Measurements from ENCODE around the gene MYO10.
"Not testable (repeated sequence)": the region's sequence is repeated elsewhere in the genome, so short reads cannot be mapped to it uniquely, and the experiment has no call there.

The MYO10 gene

DNA sequence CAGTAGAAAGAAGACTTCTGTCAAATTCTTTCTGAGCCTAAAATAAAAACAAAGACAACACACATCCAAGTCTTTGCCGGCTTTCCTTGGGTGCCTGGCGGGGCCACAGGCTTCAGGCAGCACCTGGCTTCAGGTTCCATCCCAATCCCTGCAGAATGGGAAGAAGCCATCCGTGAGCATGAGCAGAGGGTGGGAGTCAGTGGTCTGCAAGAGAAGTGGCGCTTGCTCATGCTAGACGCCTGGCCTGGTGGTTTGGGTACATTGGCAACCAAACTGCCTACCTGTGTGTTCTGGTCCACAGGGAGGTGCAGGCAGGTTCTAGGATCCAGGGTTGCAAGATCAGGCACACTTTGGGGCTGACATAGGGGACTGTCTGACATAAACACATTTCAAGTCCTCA lies 271.7 kb downstream of the MYO10 start:
- Mint-ChIP-seq H3K36me3 (no peaks in the 10 kb centered on the region), H3K4me1 (no peaks in the 10 kb centered on the region), H3K27ac (no peak overlapping the region), H3K4me3 (no peak overlapping the region), H3K27me3 (peaks cover 1% of the 10 kb centered on the region), H3K9me3 (no peaks in the 10 kb centered on the region)
- ATAC-seq (ENCODE audit: low read depth) (no peak), DNase-seq (ENCODE audit: low spot score in 2 of 2) (no peak)

DNA sequence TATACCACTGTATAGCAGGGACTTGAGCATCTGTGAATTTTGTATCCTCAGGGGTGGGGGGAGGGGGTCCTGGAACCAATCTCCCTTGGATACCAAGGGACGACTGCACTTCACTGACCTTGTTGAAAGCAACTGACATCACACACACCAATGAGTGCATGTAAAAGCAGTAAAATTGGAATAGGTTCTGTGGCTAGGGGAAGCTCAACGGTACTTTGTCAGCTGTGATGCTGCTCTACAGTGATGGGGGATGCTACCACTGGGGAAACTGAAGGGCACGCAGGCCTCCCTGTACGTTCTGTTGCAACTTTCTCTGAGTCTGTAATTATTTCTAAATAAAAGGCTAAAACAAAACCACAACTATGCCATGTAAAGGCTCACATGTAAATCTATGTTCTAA lies 272.2 kb downstream of the MYO10 start:
- peaks cover 1% of the 10 kb centered on the region for H3K27me3 Mint-ChIP-seq
- no peaks in the 10 kb centered on the region for H3K4me1 Mint-ChIP-seq
- H3K36me3 Mint-ChIP-seq = no peaks in the 10 kb centered on the region
- DNase-seq (ENCODE audit: low spot score in 2 of 2) (no peak), ATAC-seq (ENCODE audit: low read depth) (no peak)
- no peak overlapping the region for H3K27ac Mint-ChIP-seq
- H3K9me3 Mint-ChIP-seq = no peaks in the 10 kb centered on the region
- no peak overlapping the region for H3K4me3 Mint-ChIP-seq

DNA sequence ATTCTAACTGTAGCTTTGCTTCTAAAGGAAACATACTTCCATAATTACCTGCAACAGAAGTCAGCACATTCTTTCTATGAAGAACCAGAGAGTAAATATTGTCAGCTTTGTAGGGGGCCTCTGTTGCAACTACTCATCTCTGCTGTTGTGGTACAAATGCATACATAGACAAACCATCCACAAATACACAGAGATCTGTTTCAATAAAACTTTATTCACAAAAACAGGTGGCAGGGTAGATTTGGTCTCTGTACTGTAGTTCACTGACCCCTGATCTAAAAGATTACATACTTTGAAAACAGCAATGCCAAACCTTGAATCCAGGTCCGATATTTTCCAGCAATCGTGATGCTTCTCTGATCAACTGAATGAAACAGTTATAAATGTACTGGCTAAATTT lies 274.4 kb downstream of the MYO10 start:
- Mint-ChIP-seq H3K36me3 (no peaks in the 10 kb centered on the region), H3K27me3 (peaks cover 1% of the 10 kb centered on the region), H3K4me3 (no peak overlapping the region), H3K9me3 (peaks cover 3% of the 10 kb centered on the region), H3K4me1 (no peaks in the 10 kb centered on the region), H3K27ac (no peak overlapping the region)
- no peak for ATAC-seq (ENCODE audit: low read depth)
- no peak for DNase-seq (ENCODE audit: low spot score in 2 of 2)

DNA sequence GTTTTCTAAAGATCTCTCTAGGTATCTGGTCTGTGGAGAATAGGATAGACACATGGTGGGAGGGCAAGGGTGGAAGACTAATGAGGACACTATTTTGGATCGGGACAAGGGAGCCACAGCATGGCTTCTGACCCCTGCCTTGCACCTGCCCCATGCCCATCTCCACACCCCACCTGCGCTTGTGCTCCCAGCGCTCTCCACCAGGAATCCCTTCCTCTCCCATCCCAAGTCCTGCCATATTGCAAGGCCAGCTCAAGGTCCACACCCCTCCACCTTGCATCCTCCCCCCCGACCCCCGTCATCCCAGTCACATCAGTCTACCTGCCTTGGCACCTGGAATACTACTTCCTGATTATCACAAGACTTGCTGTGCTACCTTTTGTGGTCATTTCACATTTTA lies 275.1 kb downstream of the MYO10 start:
- ATAC-seq (ENCODE audit: low read depth) (no peak), DNase-seq (ENCODE audit: low spot score in 2 of 2) (no peak)
- H3K4me3 Mint-ChIP-seq = no peak overlapping the region
- no peaks in the 10 kb centered on the region for H3K36me3 Mint-ChIP-seq
- peaks cover 3% of the 10 kb centered on the region for H3K9me3 Mint-ChIP-seq
- H3K27ac Mint-ChIP-seq = no peak overlapping the region
- H3K27me3 Mint-ChIP-seq = peaks cover 1% of the 10 kb centered on the region
- no peaks in the 10 kb centered on the region for H3K4me1 Mint-ChIP-seq

DNA sequence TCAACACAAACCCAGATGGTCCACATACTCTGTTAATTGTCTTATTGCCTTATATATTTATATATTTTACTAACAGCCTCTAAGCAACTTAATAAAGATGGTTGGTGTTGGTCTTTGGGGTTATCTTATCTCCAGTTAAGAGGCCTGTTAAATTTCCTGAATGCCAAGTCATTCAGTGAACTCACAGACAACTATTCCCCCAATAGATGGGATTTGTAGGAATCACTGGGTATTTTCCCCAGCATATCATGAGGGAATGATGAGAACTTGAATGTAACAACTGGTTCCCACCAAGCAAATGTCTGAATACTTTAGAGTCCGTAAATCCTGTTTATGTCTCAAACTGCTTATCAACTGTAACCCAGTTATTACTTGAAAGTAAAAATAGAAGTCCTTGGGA lies 276.6 kb downstream of the MYO10 start:
- H3K36me3 Mint-ChIP-seq = no peaks in the 10 kb centered on the region
- H3K9me3 Mint-ChIP-seq = peaks cover 3% of the 10 kb centered on the region
- no peaks in the 10 kb centered on the region for H3K4me1 Mint-ChIP-seq
- ATAC-seq (ENCODE audit: low read depth) = no peak
- H3K4me3 Mint-ChIP-seq = no peak overlapping the region
- DNase-seq (ENCODE audit: low spot score in 2 of 2) = no peak
- no peak overlapping the region for H3K27ac Mint-ChIP-seq
- H3K27me3 Mint-ChIP-seq = peaks cover 1% of the 10 kb centered on the region

DNA sequence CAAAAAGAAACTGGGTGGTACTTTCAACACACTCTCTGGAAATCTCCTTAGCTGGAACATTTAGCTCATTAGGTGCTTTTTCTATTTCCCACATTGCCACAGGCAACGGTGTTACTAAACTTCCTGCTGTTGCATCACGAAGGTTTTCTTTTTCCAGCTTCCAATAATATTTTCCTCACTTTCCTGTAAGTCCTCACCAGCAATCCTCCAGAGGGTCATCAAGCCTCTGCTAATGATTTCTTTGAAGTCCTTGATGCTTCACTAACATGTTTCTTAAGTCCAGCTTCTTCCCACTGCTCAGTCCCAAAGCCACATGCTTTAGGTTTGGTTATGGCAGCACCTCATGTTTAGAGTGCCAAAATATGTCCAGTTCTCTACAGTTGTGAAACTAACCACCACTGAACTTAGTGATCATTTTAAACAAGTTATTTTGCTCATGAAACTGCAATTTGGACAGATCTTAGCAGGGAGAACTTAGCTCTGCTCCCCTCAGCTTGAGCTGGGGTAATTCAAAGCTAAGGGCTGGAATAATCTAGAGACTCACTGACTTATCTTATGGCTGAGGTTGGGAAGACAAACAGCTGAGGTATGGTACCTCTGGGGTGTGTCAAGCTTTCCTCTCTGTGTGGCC lies 279.4 kb downstream of the MYO10 start:
- no peaks in the 10 kb centered on the region for H3K36me3 Mint-ChIP-seq
- no peak overlapping the region for H3K4me3 Mint-ChIP-seq
- H3K27ac Mint-ChIP-seq = no peak overlapping the region
- ATAC-seq (ENCODE audit: low read depth) (no peak), DNase-seq (ENCODE audit: low spot score in 2 of 2) (no peak)
- H3K9me3 Mint-ChIP-seq = peaks cover 3% of the 10 kb centered on the region
- no peaks in the 10 kb centered on the region for H3K4me1 Mint-ChIP-seq
- H3K27me3 Mint-ChIP-seq = peaks cover 1% of the 10 kb centered on the region

DNA sequence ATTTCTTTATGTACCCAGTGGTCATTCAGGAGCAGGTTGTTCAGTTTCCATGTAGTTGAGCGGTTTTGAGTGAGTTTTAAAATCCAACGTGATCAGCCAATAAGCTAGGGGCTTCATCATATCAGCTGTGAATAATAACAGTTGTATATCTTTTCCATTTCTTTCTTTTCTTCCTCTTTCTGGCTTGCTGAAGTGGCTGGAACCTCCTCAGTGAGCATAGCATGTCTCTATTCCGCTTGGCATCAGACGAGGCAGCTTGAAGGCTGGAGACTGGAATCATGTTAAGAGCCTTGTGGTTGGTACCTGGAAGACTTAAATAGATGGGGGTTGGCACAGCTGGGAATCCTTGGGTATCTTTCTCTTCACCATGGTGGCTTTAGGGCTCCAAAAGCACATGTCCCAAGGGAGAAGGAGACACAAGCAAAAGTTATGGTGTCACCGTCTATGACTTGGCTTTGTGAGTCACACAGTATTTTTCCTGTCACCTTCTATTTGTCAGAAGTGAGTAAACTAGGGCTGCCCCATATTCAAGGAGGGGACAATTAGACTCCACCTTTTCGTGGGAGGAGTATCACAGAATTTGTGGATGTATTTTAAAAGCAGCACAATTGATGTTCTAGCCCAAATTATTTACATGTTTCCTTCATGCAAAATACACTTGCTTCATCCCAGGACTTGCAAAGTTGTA lies 281.3 kb downstream of the MYO10 start:
- no peak for DNase-seq (ENCODE audit: low spot score in 2 of 2)
- H3K9me3 Mint-ChIP-seq = peaks cover 3% of the 10 kb centered on the region
- no peaks in the 10 kb centered on the region for H3K36me3 Mint-ChIP-seq
- no peak overlapping the region for H3K27ac Mint-ChIP-seq
- no peaks in the 10 kb centered on the region for H3K27me3 Mint-ChIP-seq
- H3K4me1 Mint-ChIP-seq = no peaks in the 10 kb centered on the region
- ATAC-seq (ENCODE audit: low read depth) = no peak
- H3K4me3 Mint-ChIP-seq = no peak overlapping the region

DNA sequence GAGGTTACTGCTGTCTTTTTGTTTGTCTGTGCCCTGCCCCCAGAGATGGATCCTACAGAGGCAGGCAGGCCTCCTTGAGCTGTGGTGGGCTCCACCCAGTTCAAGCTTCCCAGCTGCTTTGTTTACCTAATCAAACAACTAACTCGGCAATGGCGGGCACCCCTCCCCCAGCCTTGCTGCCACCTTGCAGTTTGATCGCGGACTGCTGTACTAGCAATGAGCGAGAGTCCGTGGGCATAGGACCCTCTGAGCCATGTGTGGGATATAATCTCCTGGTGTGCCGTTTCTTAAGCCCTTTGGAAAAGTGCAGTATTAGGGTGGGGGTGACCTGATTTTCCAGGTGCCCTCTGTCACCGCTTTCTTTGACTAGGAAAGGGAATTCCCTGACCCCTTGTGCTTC lies 287.3 kb downstream of the MYO10 start:
- H3K4me1 Mint-ChIP-seq; H3K9me3 Mint-ChIP-seq; H3K4me3 Mint-ChIP-seq; DNase-seq (ENCODE audit: low spot score in 2 of 2); ATAC-seq (ENCODE audit: low read depth); H3K27ac Mint-ChIP-seq; H3K27me3 Mint-ChIP-seq; H3K36me3 Mint-ChIP-seq: not testable (repeated sequence)

DNA sequence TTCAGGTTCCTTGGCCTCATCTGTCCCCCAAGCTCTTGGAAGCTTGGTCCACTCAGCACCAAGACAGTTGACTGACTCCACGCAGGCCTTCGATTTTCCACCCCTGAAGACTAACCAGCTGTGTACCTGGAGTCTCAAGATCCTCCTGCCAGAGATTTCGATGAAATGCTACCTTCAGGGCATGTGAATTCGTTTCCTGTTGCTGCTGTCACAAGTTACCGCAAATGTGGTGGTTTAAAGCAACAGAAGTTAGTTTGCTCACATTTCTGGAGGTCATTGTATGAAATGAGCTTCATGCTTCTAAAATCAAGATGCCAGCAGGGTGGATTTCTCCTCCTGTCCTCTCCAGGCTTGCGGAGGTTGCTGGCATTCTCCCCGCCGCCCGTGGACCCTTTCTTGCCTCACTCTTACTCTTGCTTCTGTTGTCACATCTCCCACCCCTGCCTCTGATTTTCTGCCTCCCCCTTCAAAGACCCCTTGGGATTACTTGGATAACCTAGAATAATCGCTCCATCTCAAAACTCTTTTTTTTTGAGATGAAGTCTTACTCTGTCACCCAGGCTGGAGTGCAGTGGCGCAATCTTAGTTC lies 291.7 kb downstream of the MYO10 start:
- Mint-ChIP-seq H3K36me3 (peaks cover 2% of the 10 kb centered on the region), H3K4me3 (no peak overlapping the region), H3K27me3 (peaks cover 4% of the 10 kb centered on the region), H3K27ac (no peak overlapping the region), H3K9me3 (peaks cover 5% of the 10 kb centered on the region), H3K4me1 (no peaks in the 10 kb centered on the region)
- ATAC-seq (ENCODE audit: low read depth) (no peak), DNase-seq (ENCODE audit: low spot score in 2 of 2) (no peak)

DNA sequence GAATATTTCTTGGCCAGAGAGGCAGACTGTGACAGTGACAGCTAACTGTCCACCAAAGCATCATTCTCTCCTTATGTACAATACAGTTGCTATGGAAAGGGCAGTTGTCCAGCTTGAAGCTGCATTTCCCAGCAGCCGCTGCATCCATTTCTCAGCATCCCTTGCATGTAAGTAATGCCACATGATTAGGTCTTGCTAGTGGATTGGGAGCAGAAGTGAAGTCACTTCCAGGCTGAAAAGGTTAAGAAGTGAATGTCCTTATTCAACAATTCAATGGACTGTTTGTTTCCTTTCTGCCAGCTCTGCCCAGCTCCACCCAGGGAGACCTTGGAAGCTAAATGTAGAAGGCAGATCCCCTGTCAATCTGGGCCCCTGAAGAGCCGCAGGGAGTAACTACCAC lies 293.2 kb downstream of the MYO10 start:
- H3K4me3 Mint-ChIP-seq = no peak overlapping the region
- peaks cover 1% of the 10 kb centered on the region for H3K36me3 Mint-ChIP-seq
- peaks cover 4% of the 10 kb centered on the region for H3K9me3 Mint-ChIP-seq
- DNase-seq (ENCODE audit: low spot score in 2 of 2) (no peak), ATAC-seq (ENCODE audit: low read depth) (no peak)
- H3K4me1 Mint-ChIP-seq = no peaks in the 10 kb centered on the region
- H3K27ac Mint-ChIP-seq = no peak overlapping the region
- H3K27me3 Mint-ChIP-seq = peaks cover 7% of the 10 kb centered on the region

DNA sequence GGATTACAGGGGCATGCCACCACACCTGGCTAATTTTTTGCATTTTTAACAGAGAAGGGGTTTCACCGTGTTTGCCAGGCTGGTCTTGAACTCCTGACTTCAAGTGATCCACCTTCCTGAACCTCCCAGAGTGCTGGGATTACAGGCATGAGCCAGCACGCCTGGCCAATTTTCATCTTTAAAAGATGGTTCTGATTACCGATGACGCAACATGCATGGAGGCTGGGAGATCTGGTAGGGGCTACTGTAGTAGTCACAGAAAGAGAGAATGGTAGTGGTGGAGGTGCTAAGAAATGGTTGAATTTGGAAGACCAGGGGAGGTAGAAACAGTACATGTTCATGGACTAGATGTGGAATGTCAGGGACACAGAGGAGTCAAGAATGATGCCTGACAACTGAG lies 296.9 kb downstream of the MYO10 start:
- no peaks in the 10 kb centered on the region for H3K4me1 Mint-ChIP-seq
- DNase-seq (ENCODE audit: low spot score in 2 of 2) = no peak
- no peak for ATAC-seq (ENCODE audit: low read depth)
- H3K36me3 Mint-ChIP-seq = no peaks in the 10 kb centered on the region
- no peaks in the 10 kb centered on the region for H3K9me3 Mint-ChIP-seq
- H3K27ac Mint-ChIP-seq = no peak overlapping the region
- H3K27me3 Mint-ChIP-seq = peaks cover 8% of the 10 kb centered on the region
- H3K4me3 Mint-ChIP-seq = no peak overlapping the region

DNA sequence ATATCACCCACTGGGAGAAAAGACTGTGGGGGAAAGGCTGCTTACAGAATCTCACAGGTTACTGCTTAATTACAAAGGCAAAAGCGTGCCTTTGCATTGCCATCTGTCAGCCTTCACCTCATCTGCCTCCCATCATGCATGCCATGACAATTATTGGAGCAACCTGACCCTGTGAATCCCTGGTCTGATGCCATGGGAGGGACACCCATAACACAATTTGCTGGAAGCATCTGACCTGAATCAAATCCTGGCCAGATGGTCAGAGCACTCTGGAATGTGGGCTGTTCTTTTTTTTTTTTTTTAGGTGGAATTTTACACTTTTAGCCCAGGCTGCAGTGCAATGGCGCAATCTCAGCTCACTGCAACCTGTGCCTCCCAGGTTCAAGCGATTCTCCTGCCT lies 307.7 kb downstream of the MYO10 start:
- peaks cover 4% of the 10 kb centered on the region for H3K27me3 Mint-ChIP-seq
- H3K36me3 Mint-ChIP-seq = no peaks in the 10 kb centered on the region
- peaks cover 3% of the 10 kb centered on the region for H3K4me1 Mint-ChIP-seq
- no peak for ATAC-seq (ENCODE audit: low read depth)
- no peak overlapping the region for H3K27ac Mint-ChIP-seq
- DNase-seq (ENCODE audit: low spot score in 2 of 2) = no peak
- H3K4me3 Mint-ChIP-seq = no peak overlapping the region
- H3K9me3 Mint-ChIP-seq = peaks cover 6% of the 10 kb centered on the region

DNA sequence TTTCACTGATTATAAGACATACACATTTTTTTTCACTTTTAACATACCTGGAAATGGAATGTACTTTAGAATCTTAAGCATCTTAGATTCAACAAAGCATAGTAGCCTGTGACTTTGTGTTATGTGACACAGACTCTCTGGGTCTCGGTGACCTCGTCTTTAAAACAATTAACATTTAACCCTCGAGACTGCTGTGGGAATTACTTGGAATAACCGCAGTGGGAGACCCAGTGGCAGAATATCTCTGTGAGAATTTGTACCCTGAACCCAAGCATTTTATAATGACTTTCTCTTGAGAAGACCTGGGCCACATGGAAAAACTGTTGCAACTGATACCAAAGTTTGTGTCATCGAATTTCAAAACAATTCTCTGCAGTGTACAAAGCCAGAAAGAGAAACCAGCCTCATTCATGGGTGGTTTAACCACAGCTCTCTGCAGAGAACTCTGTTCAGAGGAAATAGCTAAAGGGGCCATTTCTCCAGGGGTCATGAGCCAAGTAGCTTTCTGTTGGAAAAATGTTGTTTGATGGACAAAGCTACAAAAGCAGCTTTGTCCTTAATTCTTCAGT lies 309.3 kb downstream of the MYO10 start:
- H3K27me3 Mint-ChIP-seq = peaks cover 4% of the 10 kb centered on the region
- H3K9me3 Mint-ChIP-seq = peaks cover 4% of the 10 kb centered on the region
- ATAC-seq (ENCODE audit: low read depth) (no peak), DNase-seq (ENCODE audit: low spot score in 2 of 2) (no peak)
- no peaks in the 10 kb centered on the region for H3K36me3 Mint-ChIP-seq
- H3K4me1 Mint-ChIP-seq = peaks cover 3% of the 10 kb centered on the region
- H3K27ac Mint-ChIP-seq = no peak overlapping the region
- H3K4me3 Mint-ChIP-seq = no peak overlapping the region

DNA sequence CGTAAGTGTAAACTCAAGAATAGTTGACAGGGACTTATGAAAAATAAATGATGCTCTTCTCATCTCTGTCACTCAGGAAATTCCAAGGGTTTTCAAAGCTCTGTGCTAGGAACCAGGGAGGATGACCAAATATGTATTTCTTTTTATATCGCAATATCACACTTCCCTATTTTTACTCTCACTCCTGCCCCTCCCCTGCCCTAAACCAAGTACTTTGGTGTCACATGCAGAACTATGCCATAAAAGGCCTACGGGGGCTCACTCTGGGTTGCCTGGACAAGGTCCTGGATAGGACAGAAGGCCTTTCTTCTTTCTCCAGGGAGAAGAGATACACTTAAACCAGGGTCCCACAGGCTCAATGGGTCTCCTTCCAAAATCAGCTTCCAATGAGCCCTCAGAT lies 311.0 kb downstream of the MYO10 start:
- DNase-seq (ENCODE audit: low spot score in 2 of 2) (no peak), ATAC-seq (ENCODE audit: low read depth) (peak; percentile 59)
- Mint-ChIP-seq H3K9me3 (no peaks in the 10 kb centered on the region), H3K27ac (no peak overlapping the region), H3K4me1 (peaks cover 3% of the 10 kb centered on the region), H3K27me3 (peaks cover 4% of the 10 kb centered on the region), H3K4me3 (no peak overlapping the region), H3K36me3 (no peaks in the 10 kb centered on the region)
